Measurements from ENCODE around the gene ZNF598.
"Not testable (repeated sequence)": the region's sequence is repeated elsewhere in the genome, so short reads cannot be mapped to it uniquely, and the experiment has no call there.

Gene ZNF598

GRCh38 chr16:2013527-2013926, 3.9 kb upstream of the ZNF598 start:
- no peak overlapping the region for H3K27ac ChIP-seq (ENCODE audit: low read depth, low read length)
- H3K27me3 ChIP-seq (ENCODE audit: control insufficient read depth, insufficient read depth, low read length) = peaks cover 13% of the 10 kb centered on the region
- H3K36me3 ChIP-seq (ENCODE audit: control insufficient read depth, insufficient read depth, low read length) = no peaks in the 10 kb centered on the region
- no peak overlapping the region for H3K4me3 ChIP-seq (ENCODE audit: low read depth, low read length)
- peaks cover 11% of the 10 kb centered on the region for H3K4me1 ChIP-seq (ENCODE audit: control insufficient read depth, insufficient read depth, low read length)
- no peaks in the 10 kb centered on the region for H3K9me3 ChIP-seq (ENCODE audit: control insufficient read depth, insufficient read depth, low read depth, low read length)
- H3K9ac ChIP-seq (ENCODE audit: low read length) = no peak overlapping the region

GRCh38 chr16:2011726-2012125, 2.1 kb upstream of the ZNF598 start:
- H3K9ac ChIP-seq (ENCODE audit: low read length); H3K36me3 ChIP-seq (ENCODE audit: control insufficient read depth, insufficient read depth, low read length); H3K4me3 ChIP-seq (ENCODE audit: low read depth, low read length); H3K27ac ChIP-seq (ENCODE audit: low read depth, low read length); H3K9me3 ChIP-seq (ENCODE audit: control insufficient read depth, insufficient read depth, low read depth, low read length); H3K27me3 ChIP-seq (ENCODE audit: control insufficient read depth, insufficient read depth, low read length): not testable (repeated sequence)
- peaks cover 24% of the 10 kb centered on the region for H3K4me1 ChIP-seq (ENCODE audit: control insufficient read depth, insufficient read depth, low read length)

GRCh38 chr16:2009164-2009711, 383 bp downstream of the ZNF598 start:
- peak overlapping the region; percentile 82; the same call in 1 of the 2 replicates for H3K27ac ChIP-seq (ENCODE audit: low read depth, low read length)
- H3K36me3 ChIP-seq (ENCODE audit: control insufficient read depth, insufficient read depth, low read length) = peaks cover 11% of the 10 kb centered on the region
- peaks cover 43% of the 10 kb centered on the region for H3K4me1 ChIP-seq (ENCODE audit: control insufficient read depth, insufficient read depth, low read length)
- H3K27me3 ChIP-seq (ENCODE audit: control insufficient read depth, insufficient read depth, low read length) = no peaks in the 10 kb centered on the region
- peak overlapping the region; percentile 87 for H3K9ac ChIP-seq (ENCODE audit: low read length)
- H3K4me3 ChIP-seq (ENCODE audit: low read depth, low read length) = peak overlapping the region; percentile 76
- no peaks in the 10 kb centered on the region for H3K9me3 ChIP-seq (ENCODE audit: control insufficient read depth, insufficient read depth, low read depth, low read length)

DNA sequence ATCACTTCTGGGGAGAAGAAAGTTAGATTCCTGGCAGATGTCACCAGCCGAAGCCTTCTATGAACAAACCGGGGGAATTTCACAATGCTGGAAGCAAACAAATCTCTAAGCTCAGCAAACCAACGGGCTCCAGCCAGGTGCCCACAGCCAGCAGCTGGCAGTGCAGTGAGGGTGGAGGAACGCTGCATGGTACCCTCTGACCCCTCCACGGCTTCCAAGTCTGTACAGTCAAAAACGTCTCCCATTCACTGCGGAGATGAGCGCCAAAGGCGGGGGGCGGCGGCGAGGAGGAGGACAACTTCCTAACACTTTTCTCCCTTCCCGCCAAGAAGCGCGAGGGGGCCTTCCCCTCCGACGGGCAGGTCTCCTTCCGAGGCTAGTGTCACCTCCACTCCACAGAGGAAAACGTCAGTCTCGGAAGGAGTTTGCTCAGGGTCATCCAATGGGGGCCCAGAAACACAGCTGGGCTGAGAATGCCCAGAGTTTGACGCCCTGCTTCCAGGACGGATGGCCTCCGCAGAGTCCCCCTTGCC, 924 bp downstream of the ZNF598 start:
- H3K4me3 ChIP-seq (ENCODE audit: low read depth, low read length) = peak overlapping the region; percentile 76

GRCh38 chr16:2008009-2008526, 1.6 kb downstream of the ZNF598 start:
- H3K4me3 ChIP-seq (ENCODE audit: low read depth, low read length) = peak overlapping the region; percentile 76
- H3K4me1 ChIP-seq (ENCODE audit: control insufficient read depth, insufficient read depth, low read length) = peaks cover 50% of the 10 kb centered on the region
- no peaks in the 10 kb centered on the region for H3K27me3 ChIP-seq (ENCODE audit: control insufficient read depth, insufficient read depth, low read length)
- H3K9ac ChIP-seq (ENCODE audit: low read length) = no peak overlapping the region
- H3K27ac ChIP-seq (ENCODE audit: low read depth, low read length) = no peak overlapping the region; the same call in 1 of the 2 replicates
- H3K9me3 ChIP-seq (ENCODE audit: control insufficient read depth, insufficient read depth, low read depth, low read length) = no peaks in the 10 kb centered on the region
- H3K36me3 ChIP-seq (ENCODE audit: control insufficient read depth, insufficient read depth, low read length) = peaks cover 17% of the 10 kb centered on the region

More for the DNA sequence above, 924 bp downstream of the ZNF598 start:
- Histone ChIP-seq H3K27me3 (ENCODE audit: control insufficient read depth, insufficient read depth, low read length) (no peaks in the 10 kb centered on the region), H3K4me1 (ENCODE audit: control insufficient read depth, insufficient read depth, low read length) (peaks cover 46% of the 10 kb centered on the region), H3K27ac (ENCODE audit: low read depth, low read length) (peak overlapping the region; percentile 82; the same call in 1 of the 2 replicates), H3K9me3 (ENCODE audit: control insufficient read depth, insufficient read depth, low read depth, low read length) (no peaks in the 10 kb centered on the region), H3K9ac (ENCODE audit: low read length) (peak overlapping the region; percentile 87), H3K36me3 (ENCODE audit: control insufficient read depth, insufficient read depth, low read length) (peaks cover 11% of the 10 kb centered on the region)

DNA sequence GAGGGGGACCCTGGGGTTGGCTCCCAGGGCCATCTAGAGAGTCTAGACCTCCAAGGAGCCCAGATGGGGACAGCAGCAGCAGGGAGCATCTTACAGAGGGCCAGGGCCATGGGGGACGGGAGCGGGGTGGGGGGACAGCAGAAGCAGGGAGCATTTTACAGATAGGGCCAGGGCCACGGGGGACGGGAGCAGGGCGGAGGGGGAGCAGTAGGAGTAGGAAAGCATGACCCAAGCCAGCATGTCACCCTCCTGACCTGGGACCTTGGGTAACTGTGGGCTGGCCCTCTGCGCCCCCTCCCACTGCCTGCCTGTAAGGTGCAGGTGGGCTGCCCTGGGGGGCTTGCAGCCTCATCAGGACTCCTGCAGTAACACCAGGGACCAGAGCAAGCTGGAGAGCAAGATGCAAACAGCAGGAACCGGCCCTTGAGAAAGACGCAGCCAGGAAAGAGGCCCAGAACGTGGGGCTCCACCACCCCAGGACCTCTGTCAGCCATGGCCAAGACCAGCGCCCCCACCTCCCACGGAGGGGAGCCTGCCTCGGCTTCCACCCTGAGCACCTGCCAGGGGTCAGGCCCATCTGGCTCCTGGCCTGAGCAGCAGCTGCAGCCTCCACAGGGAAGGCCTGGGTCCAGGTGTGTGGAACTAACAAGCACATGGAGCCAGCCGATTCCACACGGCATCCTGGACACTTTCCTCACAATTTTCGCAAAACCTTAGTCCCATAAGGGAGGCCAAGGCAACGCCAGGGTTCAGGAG, 2.4 kb downstream of the ZNF598 start:
- Histone ChIP-seq H3K4me1 (ENCODE audit: control insufficient read depth, insufficient read depth, low read length) (peaks cover 50% of the 10 kb centered on the region), H3K27ac (ENCODE audit: low read depth, low read length) (no peak overlapping the region), H3K9me3 (ENCODE audit: control insufficient read depth, insufficient read depth, low read depth, low read length) (no peaks in the 10 kb centered on the region), H3K27me3 (ENCODE audit: control insufficient read depth, insufficient read depth, low read length) (no peaks in the 10 kb centered on the region), H3K9ac (ENCODE audit: low read length) (no peak overlapping the region), H3K36me3 (ENCODE audit: control insufficient read depth, insufficient read depth, low read length) (peaks cover 25% of the 10 kb centered on the region), H3K4me3 (ENCODE audit: low read depth, low read length) (0 out of 2 replicates have a peak overlapping the region, but pooled peaks have one; percentile 15)

GRCh38 chr16:2006317-2006716, 3.3 kb downstream of the ZNF598 start:
- Histone ChIP-seq H3K36me3 (ENCODE audit: control insufficient read depth, insufficient read depth, low read length) (peaks cover 34% of the 10 kb centered on the region), H3K27me3 (ENCODE audit: control insufficient read depth, insufficient read depth, low read length) (no peaks in the 10 kb centered on the region), H3K4me1 (ENCODE audit: control insufficient read depth, insufficient read depth, low read length) (peaks cover 50% of the 10 kb centered on the region), H3K9me3 (ENCODE audit: control insufficient read depth, insufficient read depth, low read depth, low read length) (no peaks in the 10 kb centered on the region), H3K4me3 (ENCODE audit: low read depth, low read length) (no peak overlapping the region), H3K9ac (ENCODE audit: low read length) (no peak overlapping the region), H3K27ac (ENCODE audit: low read depth, low read length) (no peak overlapping the region)

DNA sequence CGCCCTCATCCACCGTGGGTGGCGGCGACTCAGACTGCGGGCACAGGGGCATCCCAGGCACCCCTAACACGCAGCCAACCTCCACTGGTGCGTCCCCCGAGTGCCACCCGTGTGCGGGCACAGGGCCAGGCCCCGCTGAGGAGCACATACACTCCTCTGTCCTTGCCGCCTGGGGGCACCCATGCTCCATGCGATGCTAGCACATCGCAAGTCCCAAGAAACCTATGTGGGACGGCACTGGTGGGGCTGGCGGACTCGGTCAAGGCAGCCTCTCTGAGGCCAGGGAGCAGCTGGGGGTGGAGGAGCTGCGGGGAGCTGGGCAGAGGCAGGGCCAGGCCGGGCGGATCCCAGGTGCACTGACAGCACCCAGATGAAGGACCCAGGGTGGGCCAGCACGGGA, 4.0 kb downstream of the ZNF598 start:
- H3K9ac ChIP-seq (ENCODE audit: low read length) = no peak overlapping the region

DNA sequence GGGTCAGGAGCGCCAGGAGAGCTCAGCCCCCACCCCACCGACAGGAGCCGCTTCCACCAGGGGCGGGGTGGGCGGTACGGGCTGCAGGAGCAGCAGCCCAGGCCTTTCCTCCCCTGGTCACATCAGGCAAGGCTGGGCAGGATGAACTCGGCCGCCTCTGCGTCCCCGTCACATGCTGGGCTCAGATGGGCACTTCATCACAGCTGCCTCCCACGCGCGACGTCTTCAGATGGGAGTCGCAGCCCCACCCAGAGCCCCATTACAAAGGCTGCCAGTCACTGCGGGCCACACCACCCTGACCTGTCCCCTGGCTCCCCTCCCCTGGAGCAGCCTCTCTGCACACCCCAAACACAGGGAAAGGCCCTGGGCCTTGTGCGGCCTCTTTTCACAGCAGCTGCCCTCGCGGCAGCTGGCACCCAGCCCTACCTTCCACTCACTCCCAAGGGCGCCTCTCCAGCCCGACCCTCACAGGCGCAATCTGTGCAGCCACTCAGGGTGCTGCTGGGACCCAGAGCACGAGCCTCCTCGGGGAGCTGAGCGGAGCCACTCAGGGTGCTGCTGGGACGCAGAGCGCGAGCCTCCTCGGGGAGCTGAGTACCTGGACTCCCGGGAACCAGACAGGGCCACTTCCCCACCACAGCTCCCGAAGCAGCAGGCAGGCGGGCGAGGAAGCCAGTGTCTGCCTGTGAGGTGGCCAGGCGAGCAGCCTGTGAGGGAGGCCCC, 4.7 kb downstream of the ZNF598 start:
- H3K27me3 ChIP-seq (ENCODE audit: control insufficient read depth, insufficient read depth, low read length) = no peaks in the 10 kb centered on the region
- peak overlapping the region; percentile 2 for H3K9ac ChIP-seq (ENCODE audit: low read length)
- peaks cover 43% of the 10 kb centered on the region for H3K4me1 ChIP-seq (ENCODE audit: control insufficient read depth, insufficient read depth, low read length)
- H3K9me3 ChIP-seq (ENCODE audit: control insufficient read depth, insufficient read depth, low read depth, low read length) = no peaks in the 10 kb centered on the region
- peaks cover 47% of the 10 kb centered on the region for H3K36me3 ChIP-seq (ENCODE audit: control insufficient read depth, insufficient read depth, low read length)
- no peak overlapping the region for H3K4me3 ChIP-seq (ENCODE audit: low read depth, low read length)
- no peak overlapping the region for H3K27ac ChIP-seq (ENCODE audit: low read depth, low read length)

More for the DNA sequence above, 4.0 kb downstream of the ZNF598 start:
- Histone ChIP-seq H3K36me3 (ENCODE audit: control insufficient read depth, insufficient read depth, low read length) (peaks cover 41% of the 10 kb centered on the region), H3K4me3 (ENCODE audit: low read depth, low read length) (no peak overlapping the region), H3K9me3 (ENCODE audit: control insufficient read depth, insufficient read depth, low read depth, low read length) (no peaks in the 10 kb centered on the region), H3K27ac (ENCODE audit: low read depth, low read length) (no peak overlapping the region), H3K4me1 (ENCODE audit: control insufficient read depth, insufficient read depth, low read length) (peaks cover 50% of the 10 kb centered on the region), H3K27me3 (ENCODE audit: control insufficient read depth, insufficient read depth, low read length) (no peaks in the 10 kb centered on the region)

GRCh38 chr16:2003827-2004641, 5.6 kb downstream of the ZNF598 start:
- Histone ChIP-seq H3K36me3 (ENCODE audit: control insufficient read depth, insufficient read depth, low read length) (peaks cover 56% of the 10 kb centered on the region), H3K9me3 (ENCODE audit: control insufficient read depth, insufficient read depth, low read depth, low read length) (no peaks in the 10 kb centered on the region), H3K9ac (ENCODE audit: low read length) (peak overlapping the region; percentile 23), H3K27ac (ENCODE audit: low read depth, low read length) (no peak overlapping the region), H3K4me1 (ENCODE audit: control insufficient read depth, insufficient read depth, low read length) (peaks cover 42% of the 10 kb centered on the region), H3K4me3 (ENCODE audit: low read depth, low read length) (peak overlapping the region; percentile 23), H3K27me3 (ENCODE audit: control insufficient read depth, insufficient read depth, low read length) (no peaks in the 10 kb centered on the region)
